Inferior parietal cortex (tissue), 1 donor: ENCODE data around the gene TIGD1.

Experiments
- DNase-seq: peaks from one replicate; pipeline ENCODE4 v3.0.0-alpha.2; 2016; ENCODE audit errors: extremely low spot score

Gene TIGD1

DNA sequence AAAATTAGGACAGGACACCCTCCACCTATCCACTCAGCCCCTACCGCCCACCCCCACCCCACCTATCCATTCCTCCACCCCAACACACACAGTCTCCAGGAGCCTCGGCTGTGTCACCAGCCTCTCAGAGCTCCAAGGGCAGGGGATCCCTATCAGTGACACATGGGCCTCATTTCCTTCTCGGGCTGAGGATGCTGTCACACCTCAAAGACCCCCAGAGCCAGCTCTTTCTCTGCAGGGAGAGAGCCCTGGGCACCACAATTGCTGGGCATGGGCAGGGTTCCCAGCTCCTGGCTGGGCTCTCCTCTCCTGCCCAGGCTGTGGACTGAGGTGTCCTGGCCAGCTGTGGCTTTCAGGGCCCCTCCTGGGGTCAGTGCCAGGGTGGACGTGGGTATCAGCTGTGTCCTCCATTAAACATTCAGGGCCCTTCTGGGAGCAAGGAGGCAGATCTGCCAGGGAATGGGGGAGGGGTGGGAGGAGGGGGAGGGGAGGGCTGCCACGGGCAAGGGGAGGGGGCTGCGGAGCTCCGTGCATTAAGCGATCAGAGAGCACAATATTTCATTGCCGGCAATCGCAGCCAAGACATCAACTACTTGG, 48.5 kb downstream of the TIGD1 start:
- DNase-seq, result no peak

GRCh38 chr2:232501331-232501771, 49.0 kb downstream of the TIGD1 start:
- DNase-seq, result no peak

DNA sequence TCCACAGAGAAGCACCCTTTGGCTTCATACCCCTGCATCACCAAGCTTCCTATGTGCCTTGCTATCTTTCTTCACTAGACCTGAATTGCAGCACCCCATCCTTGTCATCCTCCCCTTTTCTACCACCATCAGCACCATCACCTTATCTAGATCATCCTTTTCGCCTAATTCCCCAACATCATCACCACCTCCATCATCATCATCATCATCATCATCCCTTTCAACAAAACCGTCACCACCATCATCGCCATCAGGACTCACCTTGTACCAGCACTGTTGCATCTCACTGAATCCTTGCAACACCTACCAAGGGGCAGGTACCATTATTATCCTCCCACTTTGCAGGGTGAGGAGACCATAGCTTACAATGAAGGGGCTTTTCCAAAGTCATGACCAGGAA, 51.9 kb downstream of the TIGD1 start:
- DNase-seq, result no peak
